ENCODE data around the gene SC5D. TPM values are rescaled to one million over a fixed set of nuclear protein-coding genes. Genes with fewer than 3 reads are reported as not detected.

SC5D gene
- polyA plus RNA-seq, 1 experiment, result 62.7 TPM

DNA sequence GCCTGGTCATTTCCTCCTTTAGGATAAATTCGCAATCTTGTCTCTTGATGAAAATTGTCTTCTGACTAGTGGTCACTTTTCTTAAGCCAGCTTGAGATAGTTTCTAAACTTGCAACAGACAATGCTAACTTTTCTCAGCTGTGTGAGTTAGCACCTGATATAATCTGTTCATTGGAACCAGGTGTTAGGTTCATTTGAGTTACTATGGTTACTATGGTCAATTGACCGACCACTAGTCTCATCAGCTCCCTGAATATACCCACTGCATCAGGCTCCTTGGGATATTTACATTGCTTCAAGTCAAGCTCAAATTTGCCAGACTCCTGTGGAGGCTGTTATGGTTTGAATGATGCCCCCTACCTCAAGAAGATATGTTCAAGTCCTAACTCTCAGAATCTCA is 54.5 kb downstream of the SC5D start:
- Histone ChIP-seq H3K27me3 (ENCODE audit: control insufficient read depth, insufficient read depth, low read length) (peaks cover 17% of the 10 kb centered on the region), H3K27ac (ENCODE audit: low read depth, low read length) (no peak overlapping the region), H3K9me3 (ENCODE audit: control insufficient read depth, insufficient read depth, low read length) (no peaks in the 10 kb centered on the region), H3K4me3 (ENCODE audit: low read depth, low read length) (no peak overlapping the region)
- DNase-seq (ENCODE audit: low read depth, low spot score), result no peak
- POLR2A ChIA-PET, result no interaction called here
- CTCF ChIA-PET, result no interaction called here
- TF ChIP-seq, protein P1, sequence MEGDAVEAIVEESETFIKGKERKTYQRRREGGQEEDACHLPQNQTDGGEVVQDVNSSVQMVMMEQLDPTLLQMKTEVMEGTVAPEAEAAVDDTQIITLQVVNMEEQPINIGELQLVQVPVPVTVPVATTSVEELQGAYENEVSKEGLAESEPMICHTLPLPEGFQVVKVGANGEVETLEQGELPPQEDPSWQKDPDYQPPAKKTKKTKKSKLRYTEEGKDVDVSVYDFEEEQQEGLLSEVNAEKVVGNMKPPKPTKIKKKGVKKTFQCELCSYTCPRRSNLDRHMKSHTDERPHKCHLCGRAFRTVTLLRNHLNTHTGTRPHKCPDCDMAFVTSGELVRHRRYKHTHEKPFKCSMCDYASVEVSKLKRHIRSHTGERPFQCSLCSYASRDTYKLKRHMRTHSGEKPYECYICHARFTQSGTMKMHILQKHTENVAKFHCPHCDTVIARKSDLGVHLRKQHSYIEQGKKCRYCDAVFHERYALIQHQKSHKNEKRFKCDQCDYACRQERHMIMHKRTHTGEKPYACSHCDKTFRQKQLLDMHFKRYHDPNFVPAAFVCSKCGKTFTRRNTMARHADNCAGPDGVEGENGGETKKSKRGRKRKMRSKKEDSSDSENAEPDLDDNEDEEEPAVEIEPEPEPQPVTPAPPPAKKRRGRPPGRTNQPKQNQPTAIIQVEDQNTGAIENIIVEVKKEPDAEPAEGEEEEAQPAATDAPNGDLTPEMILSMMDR (IDR thresholded peaks at IDR 0.05; ENCODE audit: low read depth, low read length), result no peak

DNA sequence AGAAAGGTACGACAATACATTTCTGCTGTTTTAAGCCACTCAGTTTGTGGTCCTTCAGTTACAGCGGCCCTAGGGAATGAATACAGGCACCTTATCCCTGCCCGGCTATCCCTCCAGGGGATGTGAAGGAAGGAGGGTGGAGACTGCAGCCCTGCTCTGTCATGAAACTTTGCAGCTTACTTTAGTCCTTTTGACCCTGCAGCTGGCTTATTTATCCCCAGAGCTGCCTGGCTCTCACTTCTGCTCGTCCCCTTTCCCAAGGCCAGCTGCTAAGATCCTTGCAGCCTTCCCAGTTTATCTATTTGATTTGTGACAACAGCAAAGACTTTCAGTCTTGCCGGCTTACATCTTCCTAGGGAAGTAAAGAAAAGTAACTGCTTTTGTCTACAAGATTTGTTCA is 55.2 kb downstream of the SC5D start:
- Histone ChIP-seq H3K9me3 (ENCODE audit: control insufficient read depth, insufficient read depth, low read length) (no peaks in the 10 kb centered on the region), H3K27ac (ENCODE audit: low read depth, low read length) (no peak overlapping the region), H3K27me3 (ENCODE audit: control insufficient read depth, insufficient read depth, low read length) (peaks cover 17% of the 10 kb centered on the region), H3K4me3 (ENCODE audit: low read depth, low read length) (no peak overlapping the region)
- DNase-seq (ENCODE audit: low read depth, low spot score), result no peak
- POLR2A ChIA-PET, result no interaction called here
- CTCF ChIA-PET, result no interaction called here
- TF ChIP-seq, protein P1 (IDR thresholded peaks at IDR 0.05; ENCODE audit: low read depth, low read length), result no peak

DNA sequence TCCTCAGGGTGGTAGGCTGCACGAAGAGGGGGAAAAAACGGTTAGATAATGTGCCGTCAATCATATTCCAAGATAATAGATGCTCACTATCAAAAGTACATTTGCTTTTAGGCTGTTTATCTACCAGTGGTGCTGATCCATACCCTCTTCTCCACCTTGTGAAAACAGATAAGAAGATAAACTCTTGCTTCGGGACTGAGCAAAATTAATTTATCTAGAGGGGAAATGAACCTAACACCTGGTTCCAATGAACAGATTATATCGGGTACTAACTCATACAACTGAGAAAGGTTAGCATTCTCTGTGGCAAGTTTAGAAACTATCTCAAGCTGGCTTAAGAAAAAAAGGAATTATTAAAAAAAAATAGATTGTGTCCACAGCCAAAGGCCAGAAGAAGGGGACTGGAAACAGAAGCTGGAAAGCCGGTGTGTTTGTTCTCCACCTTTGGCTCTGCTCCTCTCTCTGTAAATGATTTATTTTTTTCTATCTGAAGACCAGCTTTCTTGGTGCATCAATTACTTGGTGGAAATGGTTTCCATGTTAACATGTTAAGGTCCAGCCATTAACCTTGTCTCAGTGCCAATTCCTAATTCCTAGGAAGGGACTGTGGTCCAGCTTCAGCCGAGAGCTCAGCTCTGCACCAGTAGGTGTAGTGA is 55.8 kb downstream of the SC5D start:
- Histone ChIP-seq H3K27ac (ENCODE audit: low read depth, low read length) (no peak overlapping the region), H3K27me3 (ENCODE audit: control insufficient read depth, insufficient read depth, low read length) (peaks cover 17% of the 10 kb centered on the region), H3K9me3 (ENCODE audit: control insufficient read depth, insufficient read depth, low read length) (no peaks in the 10 kb centered on the region), H3K4me3 (ENCODE audit: low read depth, low read length) (no peak overlapping the region)
- TF ChIP-seq, protein P1 (IDR thresholded peaks at IDR 0.05; ENCODE audit: low read depth, low read length), result no peak
- POLR2A ChIA-PET, result no interaction called here
- CTCF ChIA-PET, result no interaction called here
- no peak for DNase-seq (ENCODE audit: low read depth, low spot score)

DNA sequence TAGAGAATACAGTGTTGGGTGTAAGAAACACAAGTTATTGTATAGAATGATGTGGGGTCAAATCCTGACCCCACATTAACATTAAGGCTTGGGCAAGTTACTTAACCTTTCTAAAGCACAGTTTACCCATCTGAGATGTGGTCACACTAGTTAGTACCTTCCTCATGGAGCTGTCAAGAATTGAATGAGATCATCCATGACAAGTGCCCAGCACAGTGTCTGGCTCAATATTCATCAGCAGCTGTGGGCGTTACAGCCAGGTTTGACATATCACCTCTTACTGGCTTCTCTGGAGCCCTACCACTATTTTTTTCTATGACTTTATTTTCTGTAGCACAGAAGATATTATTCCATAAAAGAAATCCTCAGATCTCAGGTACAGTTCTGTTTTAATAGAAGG is 57.2 kb downstream of the SC5D start:
- H3K27me3 ChIP-seq (ENCODE audit: control insufficient read depth, insufficient read depth, low read length), result peaks cover 11% of the 10 kb centered on the region
- CTCF ChIA-PET, result no interaction called here
- TF ChIP-seq, protein P1 (IDR thresholded peaks at IDR 0.05; ENCODE audit: low read depth, low read length), result no peak
- DNase-seq (ENCODE audit: low read depth, low spot score), result no peak
- H3K27ac ChIP-seq (ENCODE audit: low read depth, low read length), result no peak overlapping the region
- H3K4me3 ChIP-seq (ENCODE audit: low read depth, low read length), result no peak overlapping the region
- POLR2A ChIA-PET, result no interaction called here
- no peaks in the 10 kb centered on the region for H3K9me3 ChIP-seq (ENCODE audit: control insufficient read depth, insufficient read depth, low read length)

DNA sequence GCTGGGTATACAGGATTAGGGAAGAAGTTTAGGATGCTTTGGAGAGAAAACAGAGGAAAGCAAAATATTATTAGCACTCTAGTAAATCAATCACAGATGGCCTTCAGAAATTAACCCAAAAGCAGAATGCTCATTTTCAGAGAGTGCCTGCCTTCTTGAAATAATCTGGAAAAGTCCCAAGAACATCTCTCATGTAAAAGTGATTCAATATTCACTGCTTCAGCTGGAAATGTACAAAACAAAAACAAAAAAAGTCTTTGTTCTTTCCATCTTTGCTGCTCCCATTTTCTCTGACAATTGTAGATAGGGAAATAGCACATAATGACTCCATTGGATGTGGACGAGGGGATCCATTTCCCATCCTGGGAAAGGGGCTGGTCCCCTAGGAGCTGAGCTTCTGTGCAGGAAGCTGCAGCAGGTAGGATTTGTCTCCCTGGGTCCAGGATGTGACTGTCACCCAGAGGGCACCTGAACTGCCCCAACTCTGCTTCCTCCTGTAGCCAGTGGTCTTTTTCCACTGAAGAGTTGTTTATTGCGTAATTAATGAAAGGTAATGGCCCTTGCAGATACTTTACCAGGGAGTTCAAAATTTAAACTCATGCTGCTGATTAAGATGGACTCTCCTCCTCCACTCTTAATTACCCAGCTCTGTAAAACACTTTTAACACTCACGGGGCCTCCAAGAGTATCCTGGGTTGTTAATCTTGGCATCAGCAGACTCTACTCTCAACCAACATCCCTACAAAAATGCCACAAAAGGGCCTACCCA is 57.9 kb downstream of the SC5D start:
- TF ChIP-seq, protein P1 (IDR thresholded peaks at IDR 0.05; ENCODE audit: low read depth, low read length), result no peak
- Histone ChIP-seq H3K27me3 (ENCODE audit: control insufficient read depth, insufficient read depth, low read length) (peaks cover 11% of the 10 kb centered on the region), H3K9me3 (ENCODE audit: control insufficient read depth, insufficient read depth, low read length) (no peaks in the 10 kb centered on the region), H3K27ac (ENCODE audit: low read depth, low read length) (no peak overlapping the region), H3K4me3 (ENCODE audit: low read depth, low read length) (no peak overlapping the region)
- POLR2A ChIA-PET, result no interaction called here
- no peak for DNase-seq (ENCODE audit: low read depth, low spot score)
- CTCF ChIA-PET, result no interaction called here

Data from AG04450 (cell line).